ENCODE data around the gene RCBTB2.

The RCBTB2 gene

DNA sequence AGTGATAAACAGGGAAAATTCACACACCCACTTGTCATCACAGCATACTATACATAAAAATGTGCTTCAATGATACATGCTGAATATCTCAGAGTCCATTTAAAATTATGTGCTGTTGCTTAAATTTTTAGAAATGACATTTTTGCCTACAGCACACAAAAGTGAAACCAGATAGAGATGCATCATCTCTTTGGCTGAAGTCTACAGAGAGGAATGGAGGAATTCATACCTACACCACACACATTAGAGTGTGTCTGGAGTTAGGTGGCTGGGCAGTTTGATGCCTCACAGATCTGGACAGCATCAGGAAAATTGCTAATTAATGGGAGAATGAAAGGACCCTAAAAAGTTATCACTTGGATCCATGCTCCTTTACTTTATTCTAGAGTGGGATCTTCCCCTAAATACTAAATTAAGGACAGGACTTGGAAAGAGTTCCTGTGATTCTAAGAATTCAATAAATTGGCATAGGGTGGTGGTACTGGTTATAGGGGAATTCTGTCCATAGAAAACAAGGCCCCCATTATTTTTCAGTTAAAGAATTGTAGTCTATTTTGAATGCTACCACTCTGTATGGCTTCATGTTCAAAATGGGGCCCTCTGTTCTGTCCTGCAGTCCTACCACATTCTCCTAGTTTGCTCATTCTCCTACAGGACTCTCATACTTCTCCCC is 41.3 kb downstream of the RCBTB2 start:
- peak overlapping the region in 3 of 7 experiments; percentile 43 to 73 (median 51) for H3K4me3 ChIP-seq (ENCODE audit: control insufficient read depth in 1 of 7, extremely low read depth in 1 of 7, insufficient read depth in 4 of 7, low read depth in 2 of 7, low read length in 6 of 7)
- ChIA-PET POLR2A (interaction anchor here (1.7 kb wide), 1 partner anchor 14 kb away, joined by 5 read pairs; no protein-coding TSS in a partner anchor), CTCF (interaction anchor here (0.9 to 1.3 kb wide), 3 partner anchors 13 to 89 kb away, joined by 3 to 4 read pairs (median 4); no protein-coding TSS in a partner anchor)
- H3K4me1 ChIP-seq (ENCODE audit: control extremely low read depth in 1 of 4, control insufficient read depth in 4 of 4, insufficient read depth in 4 of 4, low read length in 3 of 4), result peaks cover 27 to 84% (median 36%) of the 10 kb centered on the region in 4 experiments
- H3K27ac ChIP-seq (ENCODE audit: insufficient read depth in 1 of 2, low read depth in 1 of 2, low read length in 2 of 2, poor library complexity in 1 of 2, severe bottlenecking in 2 of 2), result peak overlapping the region in 1 of 2 experiments; percentile 48
- H3K36me3 ChIP-seq (ENCODE audit: control insufficient read depth in 4 of 4, insufficient read depth in 4 of 4, low read length in 3 of 4), result peaks cover 0 to 7% (median under 1%) of the 10 kb centered on the region in 4 experiments
- H3K9me3 ChIP-seq (ENCODE audit: control extremely low read depth in 1 of 5, control insufficient read depth in 4 of 5, insufficient read depth in 2 of 5, low read depth in 1 of 5, low read length in 4 of 5), result peaks cover 0 to 5% (median 0%) of the 10 kb centered on the region in 5 experiments
- no peaks in the 10 kb centered on the region for H3K27me3 ChIP-seq (replicated peaks in 2 of 5; ENCODE audit: control insufficient read depth in 4 of 5, insufficient read depth in 5 of 5, low read length in 4 of 5)
- peak in 2 of 3 donors; percentile 31 to 49 for DNase-seq

GRCh38 chr13:48490241-48490640 is 42.6 kb downstream of the RCBTB2 start:
- no CpG with 5 or more reads among the region's 3 CpGs for WGBS (ENCODE audit: insufficient coverage)
- DNase-seq, result no peak
- peak overlapping the region in 1 of 7 experiments; percentile 73 for H3K4me3 ChIP-seq (ENCODE audit: control insufficient read depth in 1 of 7, extremely low read depth in 1 of 7, insufficient read depth in 4 of 7, low read depth in 2 of 7, low read length in 6 of 7)
- ChIA-PET POLR2A (no interaction called here), CTCF (no interaction called here)
- no peaks in the 10 kb centered on the region for H3K27me3 ChIP-seq (replicated peaks in 2 of 5; ENCODE audit: control insufficient read depth in 4 of 5, insufficient read depth in 5 of 5, low read length in 4 of 5)
- peaks cover 0 to 7% (median under 1%) of the 10 kb centered on the region in 4 experiments for H3K36me3 ChIP-seq (ENCODE audit: control insufficient read depth in 4 of 4, insufficient read depth in 4 of 4, low read length in 3 of 4)
- H3K4me1 ChIP-seq (ENCODE audit: control extremely low read depth in 1 of 4, control insufficient read depth in 4 of 4, insufficient read depth in 4 of 4, low read length in 3 of 4), result peaks cover 27 to 78% (median 36%) of the 10 kb centered on the region in 4 experiments
- peaks cover 0 to 5% (median 0%) of the 10 kb centered on the region in 5 experiments for H3K9me3 ChIP-seq (ENCODE audit: control extremely low read depth in 1 of 5, control insufficient read depth in 4 of 5, insufficient read depth in 2 of 5, low read depth in 1 of 5, low read length in 4 of 5)
- H3K27ac ChIP-seq (ENCODE audit: insufficient read depth in 1 of 2, low read depth in 1 of 2, low read length in 2 of 2, poor library complexity in 1 of 2, severe bottlenecking in 2 of 2), result no peak overlapping the region

DNA sequence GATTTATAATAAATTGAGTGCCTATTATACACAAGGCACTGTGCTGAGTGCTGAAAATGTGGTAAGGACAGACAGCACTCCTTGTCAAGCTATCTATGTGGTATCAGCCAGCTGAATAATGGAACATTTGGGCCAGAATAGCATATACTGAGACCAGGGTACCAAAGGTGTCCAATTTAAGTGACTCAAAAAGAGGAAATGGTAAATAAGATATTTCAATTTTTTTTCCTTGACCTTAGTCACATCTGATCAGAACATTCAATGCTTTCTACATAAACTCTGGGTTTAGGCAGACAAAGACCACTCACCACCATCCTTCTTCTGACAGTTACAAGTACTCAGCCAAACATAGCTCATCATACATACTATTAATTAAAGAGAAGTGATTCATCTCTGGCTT is 43.2 kb downstream of the RCBTB2 start:
- no peaks in the 10 kb centered on the region for H3K27me3 ChIP-seq (replicated peaks in 2 of 5; ENCODE audit: control insufficient read depth in 4 of 5, insufficient read depth in 5 of 5, low read length in 4 of 5)
- H3K4me3 ChIP-seq (ENCODE audit: control insufficient read depth in 1 of 7, extremely low read depth in 1 of 7, insufficient read depth in 4 of 7, low read depth in 2 of 7, low read length in 6 of 7), result peak overlapping the region in 1 of 7 experiments; percentile 73
- H3K27ac ChIP-seq (ENCODE audit: insufficient read depth in 1 of 2, low read depth in 1 of 2, low read length in 2 of 2, poor library complexity in 1 of 2, severe bottlenecking in 2 of 2), result no peak overlapping the region
- H3K9me3 ChIP-seq (ENCODE audit: control extremely low read depth in 1 of 5, control insufficient read depth in 4 of 5, insufficient read depth in 2 of 5, low read depth in 1 of 5, low read length in 4 of 5), result peaks cover 0 to 5% (median 0%) of the 10 kb centered on the region in 5 experiments
- DNase-seq, result no peak
- ChIA-PET CTCF (no interaction called here), POLR2A (no interaction called here)
- H3K36me3 ChIP-seq (ENCODE audit: control insufficient read depth in 4 of 4, insufficient read depth in 4 of 4, low read length in 3 of 4), result peaks cover 0 to 7% (median under 1%) of the 10 kb centered on the region in 4 experiments
- H3K4me1 ChIP-seq (ENCODE audit: control extremely low read depth in 1 of 4, control insufficient read depth in 4 of 4, insufficient read depth in 4 of 4, low read length in 3 of 4), result peaks cover 26 to 72% (median 33%) of the 10 kb centered on the region in 4 experiments

GRCh38 chr13:48488995-48489394 is 43.9 kb downstream of the RCBTB2 start:
- no peak for DNase-seq
- POLR2A ChIA-PET, result no interaction called here
- peaks cover 20 to 66% (median 28%) of the 10 kb centered on the region in 4 experiments for H3K4me1 ChIP-seq (ENCODE audit: control extremely low read depth in 1 of 4, control insufficient read depth in 4 of 4, insufficient read depth in 4 of 4, low read length in 3 of 4)
- peak overlapping the region in 1 of 7 experiments; percentile 73 for H3K4me3 ChIP-seq (ENCODE audit: control insufficient read depth in 1 of 7, extremely low read depth in 1 of 7, insufficient read depth in 4 of 7, low read depth in 2 of 7, low read length in 6 of 7)
- H3K27me3 ChIP-seq (replicated peaks in 2 of 5; ENCODE audit: control insufficient read depth in 4 of 5, insufficient read depth in 5 of 5, low read length in 4 of 5), result no peaks in the 10 kb centered on the region
- H3K36me3 ChIP-seq (ENCODE audit: control insufficient read depth in 4 of 4, insufficient read depth in 4 of 4, low read length in 3 of 4), result peaks cover 0 to 7% (median under 1%) of the 10 kb centered on the region in 4 experiments
- no peak overlapping the region for H3K27ac ChIP-seq (ENCODE audit: insufficient read depth in 1 of 2, low read depth in 1 of 2, low read length in 2 of 2, poor library complexity in 1 of 2, severe bottlenecking in 2 of 2)
- CTCF ChIA-PET, result no interaction called here
- H3K9me3 ChIP-seq (ENCODE audit: control extremely low read depth in 1 of 5, control insufficient read depth in 4 of 5, insufficient read depth in 2 of 5, low read depth in 1 of 5, low read length in 4 of 5), result peaks cover 0 to 5% (median 0%) of the 10 kb centered on the region in 5 experiments

GRCh38 chr13:48487968-48488367 is 44.9 kb downstream of the RCBTB2 start:
- ChIA-PET CTCF (no interaction called here), POLR2A (no interaction called here)
- Histone ChIP-seq H3K4me1 (ENCODE audit: control extremely low read depth in 1 of 4, control insufficient read depth in 4 of 4, insufficient read depth in 4 of 4, low read length in 3 of 4) (peaks cover 14 to 55% (median 19%) of the 10 kb centered on the region in 4 experiments), H3K4me3 (ENCODE audit: control insufficient read depth in 1 of 7, extremely low read depth in 1 of 7, insufficient read depth in 4 of 7, low read depth in 2 of 7, low read length in 6 of 7) (no peak overlapping the region), H3K27me3 (replicated peaks in 2 of 5; ENCODE audit: control insufficient read depth in 4 of 5, insufficient read depth in 5 of 5, low read length in 4 of 5) (no peaks in the 10 kb centered on the region), H3K27ac (ENCODE audit: insufficient read depth in 1 of 2, low read depth in 1 of 2, low read length in 2 of 2, poor library complexity in 1 of 2, severe bottlenecking in 2 of 2) (no peak overlapping the region), H3K36me3 (ENCODE audit: control insufficient read depth in 4 of 4, insufficient read depth in 4 of 4, low read length in 3 of 4) (peaks cover 0 to 14% (median 2%) of the 10 kb centered on the region in 4 experiments), H3K9me3 (ENCODE audit: control extremely low read depth in 1 of 5, control insufficient read depth in 4 of 5, insufficient read depth in 2 of 5, low read depth in 1 of 5, low read length in 4 of 5) (peaks cover 0 to 5% (median 0%) of the 10 kb centered on the region in 5 experiments)
- DNase-seq, result no peak
- 100% methylated on average over 1 of the region's 2 CpGs for WGBS (ENCODE audit: insufficient coverage)

GRCh38 chr13:48486836-48487235 is 46.0 kb downstream of the RCBTB2 start:
- H3K4me3 ChIP-seq (ENCODE audit: control insufficient read depth in 1 of 7, extremely low read depth in 1 of 7, insufficient read depth in 4 of 7, low read depth in 2 of 7, low read length in 6 of 7), result no peak overlapping the region
- ChIA-PET POLR2A (interaction anchor here (0.7 kb wide), 1 partner anchor 141 kb away, joined by 3 read pairs; no protein-coding TSS in a partner anchor), CTCF (interaction anchor here (0.8 to 1.1 kb wide), 2 partner anchors 12 to 31 kb away, joined by 3 to 4 read pairs; no protein-coding TSS in a partner anchor)
- peaks cover 0 to 5% (median 0%) of the 10 kb centered on the region in 5 experiments for H3K9me3 ChIP-seq (ENCODE audit: control extremely low read depth in 1 of 5, control insufficient read depth in 4 of 5, insufficient read depth in 2 of 5, low read depth in 1 of 5, low read length in 4 of 5)
- no peak for DNase-seq
- 100% methylated on average over 2 of the region's 5 CpGs for WGBS (ENCODE audit: insufficient coverage)
- peaks cover 4 to 44% (median 9%) of the 10 kb centered on the region in 4 experiments for H3K4me1 ChIP-seq (ENCODE audit: control extremely low read depth in 1 of 4, control insufficient read depth in 4 of 4, insufficient read depth in 4 of 4, low read length in 3 of 4)
- no peaks in the 10 kb centered on the region for H3K27me3 ChIP-seq (replicated peaks in 2 of 5; ENCODE audit: control insufficient read depth in 4 of 5, insufficient read depth in 5 of 5, low read length in 4 of 5)
- H3K27ac ChIP-seq (ENCODE audit: insufficient read depth in 1 of 2, low read depth in 1 of 2, low read length in 2 of 2, poor library complexity in 1 of 2, severe bottlenecking in 2 of 2), result no peak overlapping the region
- H3K36me3 ChIP-seq (ENCODE audit: control insufficient read depth in 4 of 4, insufficient read depth in 4 of 4, low read length in 3 of 4), result peaks cover 0 to 18% (median 4%) of the 10 kb centered on the region in 4 experiments

- H3K36me3 ChIP-seq (ENCODE audit: control insufficient read depth in 4 of 4, insufficient read depth in 4 of 4, low read length in 3 of 4), result peaks cover 0 to 18% (median 4%) of the 10 kb centered on the region in 4 experiments
- CTCF ChIA-PET, result interaction anchor here (0.8 to 1.7 kb wide), 5 partner anchors 9 to 34 kb away, joined by 3 to 4 read pairs (median 3); no protein-coding TSS in a partner anchor
Observed at GRCh38 chr13:48486362-48486761, 46.5 kb downstream of the RCBTB2 start.

More at GRCh38 chr13:48486362-48486761, 46.5 kb downstream of the RCBTB2 start:
- Histone ChIP-seq H3K4me1 (ENCODE audit: control extremely low read depth in 1 of 4, control insufficient read depth in 4 of 4, insufficient read depth in 4 of 4, low read length in 3 of 4) (peaks cover 3 to 39% (median 5%) of the 10 kb centered on the region in 4 experiments), H3K27ac (ENCODE audit: insufficient read depth in 1 of 2, low read depth in 1 of 2, low read length in 2 of 2, poor library complexity in 1 of 2, severe bottlenecking in 2 of 2) (no peak overlapping the region), H3K27me3 (replicated peaks in 2 of 5; ENCODE audit: control insufficient read depth in 4 of 5, insufficient read depth in 5 of 5, low read length in 4 of 5) (no peaks in the 10 kb centered on the region), H3K4me3 (ENCODE audit: control insufficient read depth in 1 of 7, extremely low read depth in 1 of 7, insufficient read depth in 4 of 7, low read depth in 2 of 7, low read length in 6 of 7) (no peak overlapping the region), H3K9me3 (ENCODE audit: control extremely low read depth in 1 of 5, control insufficient read depth in 4 of 5, insufficient read depth in 2 of 5, low read depth in 1 of 5, low read length in 4 of 5) (peaks cover 0 to 5% (median 0%) of the 10 kb centered on the region in 5 experiments)
- no peak for DNase-seq
- POLR2A ChIA-PET, result interaction anchor here (0.7 kb wide), 1 partner anchor 140 kb away, joined by 3 read pairs; no protein-coding TSS in a partner anchor

Measured in common myeloid progenitor, CD34-positive (primary cell).